GM21576 (cell line): ENCODE results near the gene CEP126.
"Not testable (repeated sequence)": the region's sequence is repeated elsewhere in the genome, so short reads cannot be mapped to it uniquely, and the experiment has no call there.

Experiments
- ATAC-seq: cut with Tn5 transposase; IDR thresholded peaks from one replicate; pipeline ENCODE4 v1.9.1; 2021; ENCODE audit warnings: mild to moderate bottlenecking, moderate library complexity; ENCODE audit not compliant: unreplicated experiment

Gene CEP126

DNA sequence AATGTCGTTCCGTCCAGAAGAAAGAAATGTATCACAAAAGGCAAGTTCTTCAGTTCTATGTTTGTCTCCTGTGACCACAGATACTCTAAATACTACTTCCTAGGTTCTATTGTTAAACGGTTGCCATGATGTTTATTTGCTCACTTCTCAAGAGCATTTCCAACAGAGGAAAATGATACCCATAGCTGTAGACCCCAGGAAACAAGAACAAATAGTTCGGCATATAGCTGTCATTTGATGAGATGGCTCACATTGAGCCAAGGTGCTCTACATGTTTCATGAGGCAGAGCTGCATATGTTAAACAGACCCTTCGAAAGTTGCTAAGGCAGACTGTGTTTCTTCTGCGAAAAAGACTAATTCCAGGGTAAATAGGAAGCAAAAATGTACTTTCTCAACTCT is 16.9 kb downstream of the CEP126 start:
- ATAC-seq, result no peak

DNA sequence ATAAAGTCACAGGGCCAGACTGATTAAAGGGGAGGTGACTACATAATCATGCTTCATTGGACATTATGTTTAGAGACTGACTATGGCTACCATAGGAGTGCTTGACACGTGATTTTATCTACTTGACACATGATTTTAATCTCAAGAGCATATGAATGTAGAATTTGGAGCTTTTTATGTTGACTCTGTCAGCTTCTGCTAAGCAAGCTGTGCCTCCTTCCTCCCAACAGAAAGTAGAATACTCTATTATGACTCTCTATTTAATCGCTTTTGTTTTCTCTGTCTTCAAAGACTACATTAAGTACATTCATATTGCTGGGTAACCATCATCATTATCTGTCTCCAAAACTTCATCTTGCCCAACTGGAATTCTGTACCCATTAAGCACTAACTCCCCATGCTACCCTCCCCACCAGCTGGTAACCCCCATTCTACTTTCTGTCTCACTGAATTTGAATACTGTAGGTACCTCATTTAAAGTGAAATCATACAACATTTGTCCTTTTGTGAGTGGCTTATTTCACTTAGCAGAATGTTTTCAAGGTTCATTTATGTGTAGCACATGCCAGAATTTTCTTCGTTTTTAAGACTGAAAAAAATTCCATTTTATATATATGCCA is 26.2 kb downstream of the CEP126 start:
- ATAC-seq, result no peak

DNA sequence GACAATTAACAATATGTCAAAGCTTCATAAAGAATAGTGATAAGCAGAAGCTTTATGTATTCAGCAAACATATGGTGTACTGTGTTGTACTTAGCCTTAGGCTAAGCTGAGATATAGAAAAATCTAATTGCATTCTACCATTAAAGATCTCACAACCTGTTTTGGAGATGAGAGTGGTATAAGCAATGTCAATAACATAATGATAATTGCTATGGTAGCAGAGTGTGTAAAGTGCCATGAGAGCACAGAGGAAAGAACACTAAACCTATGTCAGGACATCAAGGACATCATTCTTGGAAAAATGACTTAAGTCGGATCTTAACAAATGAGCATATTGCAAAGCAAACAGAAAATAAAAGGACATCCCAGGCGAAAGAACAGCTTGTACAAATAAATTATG is 30.1 kb downstream of the CEP126 start:
- no peak for ATAC-seq

DNA sequence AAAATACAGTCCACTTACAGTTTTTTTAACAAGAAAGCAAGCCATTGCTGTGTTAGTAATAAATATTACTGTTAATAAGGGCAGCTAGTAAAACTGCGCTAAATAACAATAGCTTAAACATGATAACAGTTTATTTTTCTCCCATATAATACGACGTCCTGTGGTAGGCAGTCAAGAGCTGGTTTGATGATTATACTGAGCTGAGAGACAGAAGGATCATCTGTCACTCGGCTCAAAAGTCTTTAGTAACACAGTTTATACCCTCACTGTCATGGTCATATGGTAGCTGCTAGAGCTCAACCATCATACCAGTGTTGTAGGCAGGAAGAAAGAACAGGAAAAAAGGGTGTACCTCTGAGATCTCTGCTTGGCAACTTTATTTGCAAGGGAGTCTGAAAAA is 30.6 kb downstream of the CEP126 start:
- no peak for ATAC-seq

DNA sequence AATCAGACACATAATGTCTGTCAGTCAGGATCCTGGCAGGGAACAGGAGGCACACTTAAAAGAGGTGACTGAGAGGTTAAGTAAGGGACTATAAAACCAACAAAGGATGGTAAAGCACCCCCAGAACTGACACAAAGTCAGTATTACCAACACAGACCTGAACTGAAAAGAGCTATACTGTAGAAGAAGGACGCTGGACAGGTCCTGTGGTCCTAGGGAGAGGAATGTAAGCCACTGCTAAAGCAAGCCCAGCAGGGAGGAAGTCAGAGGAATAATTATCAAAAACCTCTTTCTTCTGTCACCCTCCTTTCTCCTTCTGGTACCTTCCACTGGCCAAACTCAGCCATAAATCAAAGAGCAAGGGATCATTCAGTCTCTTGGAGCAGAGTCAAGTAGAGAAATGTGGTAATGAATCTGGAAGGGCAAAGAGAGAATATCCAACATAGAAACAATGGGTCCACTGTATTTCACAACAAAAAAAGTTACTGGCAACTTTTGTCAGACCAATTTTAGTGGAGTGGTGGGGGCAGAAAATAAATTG is 34.9 kb downstream of the CEP126 start:
- no peak for ATAC-seq

DNA sequence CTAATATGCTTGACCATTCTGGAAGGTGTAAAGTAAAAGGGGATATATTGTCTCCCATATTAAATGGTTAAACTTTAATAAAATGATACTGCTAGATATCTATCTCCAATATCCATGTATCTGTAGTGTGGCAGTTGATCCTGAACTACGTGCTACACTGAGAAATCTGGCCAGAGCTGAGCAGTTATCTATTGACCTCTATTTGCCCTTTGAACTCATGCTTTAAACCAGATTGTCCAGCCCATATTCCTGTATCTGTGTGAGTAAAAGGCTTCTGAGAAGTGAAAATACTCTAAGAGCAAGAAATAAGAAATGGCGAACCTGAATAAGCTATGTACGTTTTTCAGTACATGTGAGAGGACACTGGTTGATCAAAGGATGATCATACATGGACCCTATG is 40.5 kb downstream of the CEP126 start:
- ATAC-seq, result no peak

DNA sequence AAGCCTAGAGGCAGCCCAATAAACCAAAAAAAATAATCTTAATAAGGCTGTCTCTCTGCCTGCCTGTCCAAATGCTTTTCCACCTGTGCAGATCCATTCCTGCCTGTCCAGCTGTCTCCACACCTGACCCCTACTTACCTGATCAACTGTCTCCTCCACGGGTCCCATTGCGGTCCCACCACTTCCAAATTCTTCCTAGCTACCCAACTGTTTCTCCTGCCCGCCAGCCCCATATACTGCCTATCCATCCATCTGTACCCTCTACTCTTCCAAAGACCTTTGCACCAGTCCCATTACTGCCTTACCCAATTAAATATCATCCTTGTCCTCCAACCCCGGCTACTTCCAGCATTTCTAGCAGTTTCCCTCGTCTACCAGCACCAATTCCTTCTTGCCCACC is 40.9 kb downstream of the CEP126 start:
- ATAC-seq, result no peak

DNA sequence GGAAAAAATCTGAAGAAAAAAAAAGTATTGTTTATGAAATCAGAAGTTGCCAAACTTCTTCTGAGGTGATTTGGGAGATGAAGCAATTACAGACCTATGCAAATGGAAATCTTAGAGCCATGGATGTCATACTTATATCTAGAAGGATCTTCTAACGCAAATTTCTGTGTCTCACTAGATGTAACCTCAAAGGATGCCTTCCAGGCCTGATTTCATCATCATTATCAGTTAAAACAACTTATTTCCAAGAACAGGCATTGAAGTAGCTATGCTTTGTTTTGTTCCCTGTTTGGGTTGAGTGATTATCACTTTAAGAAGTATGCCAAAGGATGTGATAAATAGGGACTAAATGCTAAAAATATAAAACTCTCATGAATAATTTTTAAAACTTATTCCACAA is 45.4 kb downstream of the CEP126 start:
- ATAC-seq, result no peak

DNA sequence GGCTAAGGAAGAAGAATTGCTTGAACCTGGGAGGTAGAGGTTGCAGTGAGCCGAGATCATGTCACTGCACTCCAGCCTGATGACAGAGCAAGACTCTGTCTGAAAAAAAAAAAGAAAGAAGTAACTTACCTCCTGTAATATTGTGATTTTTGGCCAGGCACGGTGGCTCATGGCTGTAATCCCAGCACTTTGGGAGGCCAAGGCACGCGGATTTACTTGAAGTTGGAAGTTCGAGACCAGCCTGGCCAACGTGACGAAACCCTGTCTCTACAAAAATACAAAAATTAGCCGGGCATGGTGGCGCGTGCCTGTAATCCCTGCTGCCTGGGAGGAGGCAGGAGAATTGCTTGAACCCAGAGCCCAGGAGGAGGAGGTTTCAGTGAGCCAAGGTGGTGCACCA is 49.4 kb downstream of the CEP126 start:
- not testable (repeated sequence) for ATAC-seq

DNA sequence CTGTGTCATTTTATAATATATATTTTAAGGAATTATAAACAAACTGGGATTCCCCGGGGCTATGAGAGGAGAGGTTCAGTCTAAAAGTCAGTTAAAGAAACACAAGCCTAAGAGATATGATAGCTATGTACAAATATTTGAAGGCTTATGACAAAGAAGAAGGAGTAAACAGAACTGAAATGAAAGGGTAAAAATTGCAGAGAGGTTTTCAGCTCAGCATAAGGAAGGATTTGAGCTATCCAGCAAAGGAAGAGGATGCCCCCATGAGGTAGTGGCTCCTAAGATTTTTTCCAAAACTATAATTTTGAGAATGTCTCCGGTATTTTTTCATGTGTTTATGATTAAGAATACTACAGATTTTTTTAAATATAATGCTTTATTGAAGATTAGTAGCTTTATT is 59.4 kb downstream of the CEP126 start:
- ATAC-seq, result no peak

DNA sequence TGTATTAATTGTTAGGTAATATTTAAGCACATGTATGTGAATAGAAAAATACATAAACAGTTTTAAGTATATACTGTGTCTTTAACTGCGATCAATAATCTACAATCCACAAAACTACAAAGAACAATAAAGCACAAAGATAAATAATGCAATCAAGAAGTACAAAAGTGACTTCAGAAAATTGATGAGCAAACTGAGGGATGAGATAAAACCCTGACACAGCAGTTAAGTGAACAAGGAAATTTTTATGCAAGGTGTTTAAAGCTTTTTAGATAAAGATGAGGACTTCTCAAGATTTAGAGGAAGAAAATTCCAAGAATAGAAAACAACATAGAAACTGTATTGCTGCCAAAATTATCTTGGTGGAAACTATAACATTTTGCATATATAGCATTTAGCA is 60.0 kb downstream of the CEP126 start:
- ATAC-seq, result no peak

DNA sequence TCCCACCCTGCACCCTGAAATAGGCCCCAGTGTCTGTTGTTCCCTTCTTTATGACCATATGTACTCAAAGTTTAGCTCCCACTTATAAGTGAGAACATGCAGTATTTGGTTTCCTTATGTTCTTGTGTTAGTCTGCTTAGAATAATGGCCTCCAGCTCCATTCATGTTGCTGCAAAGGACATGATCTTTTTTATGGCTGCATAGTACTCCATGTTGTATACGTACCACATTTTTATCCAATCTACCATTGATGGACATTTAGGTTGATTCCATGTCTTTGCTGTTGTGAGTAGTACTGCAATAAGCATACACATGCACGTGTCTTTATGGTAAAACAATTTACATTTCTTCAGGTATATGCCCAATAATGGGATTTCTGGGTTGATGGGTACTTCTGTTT is 60.9 kb downstream of the CEP126 start:
- no peak for ATAC-seq

DNA sequence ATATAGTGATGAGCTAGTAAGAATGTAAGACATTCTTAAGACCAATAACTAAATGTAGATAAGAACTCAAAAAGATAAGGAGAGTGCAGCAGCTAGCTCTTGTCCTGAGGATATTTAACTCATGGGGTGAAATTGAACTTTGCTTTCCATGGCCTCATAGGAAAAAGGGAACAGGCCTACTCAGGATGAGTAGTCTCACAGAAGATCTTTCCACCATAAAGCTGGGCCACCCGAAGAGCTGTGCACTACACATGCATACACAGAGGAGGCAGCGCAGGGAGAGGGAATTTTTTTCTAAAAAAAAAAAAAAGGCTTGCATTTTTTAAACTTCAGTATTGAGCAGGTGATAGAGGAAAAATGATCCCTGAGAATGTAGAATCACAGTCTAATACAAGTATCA is 72.6 kb downstream of the CEP126 start:
- no peak for ATAC-seq

DNA sequence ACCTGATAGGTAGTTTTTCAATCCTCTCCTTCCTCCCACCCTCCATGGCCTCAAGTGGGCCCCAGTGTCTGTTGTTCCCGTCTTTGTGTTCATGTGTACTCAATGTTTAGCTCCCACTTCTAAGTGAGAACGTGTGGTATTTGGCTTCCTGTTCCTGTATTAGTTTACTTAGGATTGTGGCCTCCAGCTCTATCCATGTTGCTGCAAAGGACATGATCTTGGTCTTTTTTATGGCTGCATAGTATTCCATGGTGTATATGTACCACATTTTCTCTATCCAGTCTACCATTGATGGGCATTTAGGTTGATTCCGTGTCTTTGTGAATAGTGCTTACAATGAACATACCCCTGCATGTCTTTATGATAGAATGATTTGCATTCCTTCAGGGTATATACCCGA is 78.4 kb downstream of the CEP126 start:
- ATAC-seq, result no peak

DNA sequence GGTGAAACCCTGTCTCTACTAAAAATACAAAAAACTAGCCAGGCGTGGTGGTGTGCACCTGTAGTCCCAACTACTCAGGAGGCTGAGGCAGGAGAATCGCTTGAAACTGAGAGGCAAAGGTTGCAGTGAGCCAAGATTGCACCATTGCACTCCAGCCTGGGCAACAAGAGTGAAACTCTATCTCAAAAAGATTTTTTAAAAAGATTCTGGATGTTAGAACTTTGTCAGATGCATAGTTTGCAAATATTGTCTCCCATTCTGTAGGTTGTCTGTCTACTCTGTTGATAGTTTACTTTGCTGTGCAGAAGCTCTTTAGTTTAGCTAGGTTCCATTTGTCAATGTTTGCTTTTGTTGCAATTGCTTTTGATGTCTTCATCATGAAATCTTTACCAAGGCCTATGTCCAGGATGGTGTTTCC is 79.3 kb downstream of the CEP126 start:
- not testable (repeated sequence) for ATAC-seq

DNA sequence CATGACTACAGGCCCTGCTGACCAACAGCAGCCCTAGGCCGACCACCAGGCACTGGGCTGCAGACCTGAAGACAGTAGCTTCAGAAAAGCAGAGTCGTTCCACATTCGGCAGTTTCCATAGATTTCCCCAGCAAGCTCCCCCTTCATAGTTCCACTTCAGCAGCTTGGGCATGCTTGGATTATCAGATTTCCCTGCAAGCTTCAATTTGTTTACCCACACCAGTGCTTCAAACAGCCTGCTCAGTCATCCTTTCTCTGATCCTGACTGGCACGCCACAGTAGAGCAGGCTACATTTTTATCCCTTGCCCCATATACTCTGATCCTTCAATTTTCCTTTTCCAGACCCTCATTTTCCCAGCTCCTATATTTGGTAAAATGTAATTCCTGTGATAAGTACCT is 81.3 kb downstream of the CEP126 start:
- ATAC-seq, result no peak

DNA sequence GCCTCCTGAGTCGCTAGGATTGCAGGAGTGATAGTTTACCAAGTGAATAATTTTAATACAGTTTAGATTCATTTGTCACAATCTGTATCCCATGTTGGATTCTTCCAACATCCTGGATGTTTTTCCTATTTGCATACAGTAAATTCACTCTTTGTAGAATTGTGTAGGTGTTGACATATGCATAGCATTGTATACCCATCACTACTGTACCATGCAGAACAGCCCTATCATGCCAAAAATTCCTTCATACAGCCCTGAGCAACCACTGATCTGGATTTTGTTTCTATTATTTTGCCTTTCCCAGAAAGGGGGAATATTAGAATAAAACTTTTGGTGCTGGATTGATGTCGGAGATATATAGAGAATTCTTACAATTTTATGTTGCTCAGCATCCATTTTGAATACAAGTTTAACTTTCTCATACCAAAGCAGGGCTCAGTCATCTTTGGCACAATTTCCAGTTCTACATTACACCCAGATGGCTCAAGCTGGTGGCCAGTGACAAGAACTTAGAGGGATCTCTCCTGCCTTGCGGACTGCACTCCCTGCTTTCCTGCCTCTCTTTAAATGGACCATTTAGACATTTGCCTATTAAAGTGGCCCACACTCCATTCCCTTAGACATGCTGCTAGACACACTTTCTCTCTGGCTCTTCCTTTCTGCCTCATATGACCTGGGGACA is 87.0 kb downstream of the CEP126 start:
- ATAC-seq, result no peak

DNA sequence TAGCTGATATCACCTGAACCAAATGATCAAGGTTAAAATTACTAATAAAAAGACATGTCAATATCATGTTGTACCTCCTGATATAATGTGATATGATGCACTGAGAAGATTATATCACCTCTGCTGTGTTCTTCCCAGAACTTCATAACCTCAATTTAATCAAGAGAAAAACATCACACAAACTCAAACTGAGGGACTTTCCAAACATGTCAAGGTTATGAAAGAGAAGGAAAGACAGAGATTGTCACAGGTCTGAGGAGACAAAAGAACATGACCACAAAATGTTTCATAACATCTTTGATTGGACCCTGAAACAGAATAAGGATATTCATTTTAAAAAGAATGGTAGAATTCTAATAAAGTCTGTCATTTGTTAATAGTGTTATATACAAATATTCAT is 89.4 kb downstream of the CEP126 start:
- no peak for ATAC-seq

DNA sequence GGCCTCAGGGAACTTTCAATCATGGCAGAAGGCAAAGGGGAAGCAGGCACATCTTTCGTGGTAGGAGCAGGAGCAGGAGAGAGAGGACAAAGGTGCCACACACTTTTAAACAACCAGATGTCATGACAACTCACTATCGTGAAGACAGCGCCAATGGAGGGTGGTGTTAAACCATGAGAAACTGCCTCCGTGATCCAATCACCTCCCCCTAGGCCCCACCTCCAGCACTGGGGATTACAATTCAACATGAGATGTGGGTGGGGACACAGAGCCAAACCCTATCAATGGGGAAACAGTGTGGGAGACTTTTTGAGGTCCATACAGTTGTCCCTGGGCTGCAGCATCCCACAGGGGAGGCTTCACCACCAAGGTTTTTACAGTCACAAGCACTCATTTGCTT is 90.5 kb downstream of the CEP126 start:
- no peak for ATAC-seq

DNA sequence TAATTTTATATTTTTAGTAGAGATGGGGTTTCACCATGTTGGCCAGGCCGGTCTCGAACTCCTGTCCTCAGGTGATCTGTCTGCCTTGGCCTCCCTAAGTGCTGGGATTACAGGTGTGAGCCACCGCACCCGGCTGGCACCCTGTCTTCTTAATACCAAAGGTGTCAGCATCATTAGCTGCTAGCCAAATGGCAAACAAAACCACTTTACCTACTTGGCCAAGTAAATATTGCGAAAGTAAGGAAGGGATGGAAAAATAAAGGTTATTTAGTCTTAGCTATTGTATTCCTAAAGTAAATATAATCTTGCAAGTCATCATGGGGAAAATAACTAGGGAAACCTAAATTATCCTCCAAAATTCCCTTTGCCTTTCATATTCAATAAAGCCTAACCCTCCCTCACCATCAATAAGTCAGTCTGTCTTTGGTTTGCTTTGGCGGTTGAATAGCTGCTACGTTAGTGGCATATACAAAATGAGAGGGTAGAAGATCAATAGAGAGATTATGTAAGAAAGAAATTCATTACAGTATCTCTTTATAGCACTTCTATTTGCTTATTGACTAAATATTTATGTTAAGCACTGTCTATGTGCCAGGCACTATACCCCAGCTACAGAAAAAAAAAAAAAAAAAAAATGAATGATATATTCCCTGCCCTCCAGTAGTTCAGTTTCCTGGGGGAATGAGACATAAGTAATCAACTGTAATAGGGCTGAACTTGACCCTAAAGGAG is 92.2 kb downstream of the CEP126 start:
- ATAC-seq, result no peak

DNA sequence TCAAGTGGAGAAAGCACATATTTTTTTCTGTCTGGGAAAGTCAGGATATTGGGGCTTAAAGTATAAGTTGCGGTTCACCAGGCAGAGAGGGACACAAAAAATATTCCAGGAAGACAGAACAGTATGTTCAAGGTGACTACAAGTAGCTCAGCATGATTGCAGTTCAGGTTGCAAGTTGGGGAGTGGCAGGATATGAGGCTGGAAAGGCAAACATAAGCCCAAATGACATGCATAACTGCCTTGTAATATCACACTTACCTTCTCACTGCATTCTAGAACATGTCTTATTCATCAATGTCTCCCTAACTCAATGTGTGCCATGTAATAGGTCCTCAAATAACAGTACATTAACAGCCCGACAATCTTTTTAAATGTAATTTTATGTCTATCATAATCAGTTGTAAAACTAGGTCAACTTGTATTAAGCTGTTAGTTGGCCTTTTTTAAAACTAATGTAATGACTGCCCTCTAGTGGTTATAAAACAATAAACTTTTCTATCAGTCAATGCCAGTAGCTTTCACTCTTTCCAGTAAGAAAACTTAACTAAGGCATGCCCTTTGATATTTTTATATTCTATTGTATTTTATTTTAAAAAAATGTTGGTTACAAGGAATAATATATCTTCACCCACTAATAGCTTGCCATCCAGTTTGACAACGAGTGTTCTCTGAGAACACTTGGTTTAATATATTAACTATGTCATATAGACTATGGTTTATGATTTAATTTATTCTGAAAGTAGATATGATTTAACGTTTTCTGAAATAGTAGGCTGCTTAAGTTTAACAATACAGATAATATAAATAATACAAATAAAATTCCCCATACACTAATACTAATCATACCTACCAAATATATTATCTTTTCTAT is 93.0 kb downstream of the CEP126 start:
- no peak for ATAC-seq
